KMS-11 (cell line): ENCODE results near the gene LDB3.

Experiments
- H2AFZ ChIP-seq: fragments of 200-600 bp; sonication (generic); 2 replicates; pipeline ENCODE4 v1.6.1; 2016; ENCODE audit warnings: antibody characterized with exemption, mixed run types, low read depth
- H3K27ac ChIP-seq: fragments of 200-600 bp; sonication (generic); 2 replicates; pipeline ENCODE4 v1.6.1; 2016; ENCODE audit warnings: mild to moderate bottlenecking, mixed run types
- H3K27me3 ChIP-seq: fragments of 200-600 bp; sonication (generic); 2 replicates; pipeline ENCODE4 v1.6.1; 2017; ENCODE audit warnings: mild to moderate bottlenecking, low read depth, mixed run types, moderate library complexity; ENCODE audit not compliant: insufficient read depth
- H3K36me3 ChIP-seq: fragments of 200-600 bp; sonication (generic); 2 replicates; pipeline ENCODE4 v1.6.1; 2017; ENCODE audit warnings: mild to moderate bottlenecking, mixed run types; ENCODE audit not compliant: insufficient read depth
- H3K4me1 ChIP-seq: fragments of 200-600 bp; sonication (generic); 2 replicates; pipeline ENCODE4 v1.6.1; 2016; ENCODE audit warnings: mild to moderate bottlenecking, low read depth, mixed run types; ENCODE audit not compliant: poor library complexity, severe bottlenecking
- H3K4me2 ChIP-seq: fragments of 200-600 bp; sonication (generic); 2 replicates; pipeline ENCODE4 v1.7.0; 2016; ENCODE audit warnings: mild to moderate bottlenecking, mixed run types
- H3K4me3 ChIP-seq: fragments of 200-600 bp; sonication (generic); IDR thresholded peaks from 2 replicates; pipeline ENCODE4 v1.6.1; 2017; ENCODE audit warnings: low read depth, low read length, mixed read lengths; ENCODE audit not compliant: insufficient read depth
- H3K79me2 ChIP-seq: fragments of 200-600 bp; sonication (generic); 2 replicates; pipeline ENCODE4 v1.6.1; 2016; ENCODE audit warnings: low read depth, mixed run types; ENCODE audit not compliant: insufficient read depth
- H3K9ac ChIP-seq: fragments of 200-600 bp; sonication (generic); 2 replicates; pipeline ENCODE4 v1.6.1; 2016; ENCODE audit warnings: mild to moderate bottlenecking, mixed run types
- H4K20me1 ChIP-seq: fragments of 200-600 bp; sonication (generic); 2 replicates; pipeline ENCODE4 v1.6.1; 2016; ENCODE audit warnings: mild to moderate bottlenecking, mixed run types; ENCODE audit not compliant: insufficient read depth
- CTCF ChIP-seq: fragments of 200-600 bp; sonication (generic); conservative IDR thresholded peaks from 2 replicates; pipeline ENCODE4 v1.6.1; 2017; ENCODE audit warnings: low read depth, mild to moderate bottlenecking, antibody characterized with exemption, low read length, moderate library complexity, mixed read lengths

Gene LDB3

GRCh38 chr10:86775870-86776180 is 107.5 kb downstream of the LDB3 start:
- no peaks in the 10 kb centered on the region for H3K27me3 ChIP-seq
- no peak for TF ChIP-seq CTCF
- no peak overlapping the region for H3K4me3 ChIP-seq
- no peaks in the 10 kb centered on the region for H4K20me1 ChIP-seq
- no peak overlapping the region for H2AFZ ChIP-seq
- H3K79me2 ChIP-seq: no peaks in the 10 kb centered on the region
- H3K27ac ChIP-seq: no peak overlapping the region
- H3K36me3 ChIP-seq: no peaks in the 10 kb centered on the region
- H3K4me1 ChIP-seq: no peaks in the 10 kb centered on the region
- no peak overlapping the region for H3K9ac ChIP-seq
- no peak overlapping the region for H3K4me2 ChIP-seq

- H4K20me1 ChIP-seq: no peaks in the 10 kb centered on the region
- no peak overlapping the region for H3K4me2 ChIP-seq
- H3K27me3 ChIP-seq: no peaks in the 10 kb centered on the region
- H3K27ac ChIP-seq: no peak overlapping the region
- no peak for TF ChIP-seq CTCF
- no peak overlapping the region for H3K4me3 ChIP-seq
- no peaks in the 10 kb centered on the region for H3K4me1 ChIP-seq
- H3K36me3 ChIP-seq: no peaks in the 10 kb centered on the region
- H3K79me2 ChIP-seq: no peaks in the 10 kb centered on the region
- H2AFZ ChIP-seq: no peak overlapping the region
- no peak overlapping the region for H3K9ac ChIP-seq
Observed at GRCh38 chr10:86779220-86780017, 111.1 kb downstream of the LDB3 start.

GRCh38 chr10:86782701-86783418 is 114.5 kb downstream of the LDB3 start:
- Histone ChIP-seq H3K9ac (no peak overlapping the region), H3K4me2 (no peak overlapping the region), H3K79me2 (no peaks in the 10 kb centered on the region; the same call in 1 of the 2 replicates), H2AFZ (no peak overlapping the region), H3K27me3 (no peaks in the 10 kb centered on the region), H3K27ac (no peak overlapping the region), H3K4me1 (no peaks in the 10 kb centered on the region), H4K20me1 (no peaks in the 10 kb centered on the region), H3K36me3 (no peaks in the 10 kb centered on the region), H3K4me3 (no peak overlapping the region)
- no peak for TF ChIP-seq CTCF

- Histone ChIP-seq H3K9ac (no peak overlapping the region), H3K36me3 (no peaks in the 10 kb centered on the region), H3K27ac (no peak overlapping the region), H3K4me3 (no peak overlapping the region), H2AFZ (no peak overlapping the region), H3K79me2 (no peaks in the 10 kb centered on the region; the same call in 1 of the 2 replicates), H3K27me3 (no peaks in the 10 kb centered on the region), H4K20me1 (no peaks in the 10 kb centered on the region), H3K4me2 (no peak overlapping the region), H3K4me1 (no peaks in the 10 kb centered on the region)
- no peak for TF ChIP-seq CTCF
Observed at GRCh38 chr10:86785037-86785436, 116.7 kb downstream of the LDB3 start.
